OCI-LY1 (cell line): ENCODE results near the gene AKAP1.

Experiments used
- CTCF ChIP-seq: fragments of 200-600 bp; sonication (generic), shearing (Covaris generic); IDR thresholded peaks from 2 replicates; pipeline ENCODE4 v1.5.1; 2017; ENCODE audit warnings: mild to moderate bottlenecking, antibody characterized with exemption, low read length, moderate library complexity, mixed read lengths
- EZH2 ChIP-seq: fragments of 200-600 bp; sonication (generic), shearing (Covaris generic); IDR thresholded peaks from 2 replicates; pipeline ENCODE4 v1.8.0; 2017; ENCODE audit warnings: borderline replicate concordance, mixed run types, mild to moderate bottlenecking, antibody characterized with exemption, low read length, moderate library complexity, mixed read lengths

GRCh38 chr17:57106107-57106835 lies 21.2 kb downstream of the AKAP1 start:
- TF ChIP-seq CTCF = peak; percentile 50
- no peak for TF ChIP-seq EZH2
